GM23338 (cell line): ENCODE data around the gene ATG4C. TPM values are rescaled to one million over a fixed set of nuclear protein-coding genes. Genes with fewer than 3 reads are reported as not detected.

ENCODE experiments used
- ATAC-seq: fragments of 200-7000 bp; cut with Tn5 transposase; 3 replicates; pipeline ENCODE4 v1.9.1; 2020
- DNase-seq: peaks from one replicate; pipeline ENCODE4 v3.0.0-alpha.2; 2015; ENCODE audit warnings: low spot score
- H2AFZ ChIP-seq: fragments of 200-600 bp; sonication (generic); 2 replicates; pipeline ENCODE4 v1.8.0; 2016; ENCODE audit warnings: antibody characterized with exemption, mild to moderate bottlenecking, moderate library complexity
- H3F3A ChIP-seq: fragments of 200-600 bp; sonication (generic); replicated peaks from 2 replicates; pipeline ENCODE4 v1.8.0; 2017; ENCODE audit warnings: antibody characterized with exemption, mixed run types, low read depth
- H3K27ac ChIP-seq: fragments of 200-600 bp; sonication (generic); 2 replicates; pipeline ENCODE4 v1.6.1; 2016; ENCODE audit warnings: low read depth
- H3K27me3 ChIP-seq: fragments of 200-600 bp; sonication (generic); 2 replicates; pipeline ENCODE4 v1.8.0; 2016; ENCODE audit warnings: mild to moderate bottlenecking, mixed run types, moderate library complexity; ENCODE audit not compliant: insufficient read depth
- H3K36me3 ChIP-seq: fragments of 200-600 bp; sonication (generic); 2 replicates; pipeline ENCODE4 v1.8.0; 2016; ENCODE audit warnings: mild to moderate bottlenecking; ENCODE audit not compliant: insufficient read depth
- H3K4me1 ChIP-seq: fragments of 200-600 bp; sonication (generic); 2 replicates; pipeline ENCODE4 v1.8.0; 2016; ENCODE audit warnings: mild to moderate bottlenecking, moderate library complexity; ENCODE audit not compliant: insufficient read depth
- H3K4me2 ChIP-seq: fragments of 200-600 bp; sonication (generic); 2 replicates; pipeline ENCODE4 v1.7.1; 2017; ENCODE audit warnings: mixed run types
- H3K4me3 ChIP-seq: fragments of 200-600 bp; sonication (generic); 2 replicates; pipeline ENCODE4 v1.6.1; 2016; ENCODE audit warnings: mixed run types
- H3K79me2 ChIP-seq: fragments of 200-600 bp; sonication (generic); replicated peaks from 2 replicates; pipeline ENCODE4 v1.8.0; 2017; ENCODE audit warnings: mild to moderate bottlenecking; ENCODE audit not compliant: insufficient read depth
- H3K9me2 ChIP-seq: fragments of 200-600 bp; sonication (generic); 2 replicates; pipeline ENCODE4 v1.8.0; 2017; ENCODE audit not compliant: insufficient read depth
- H4K20me1 ChIP-seq: fragments of 200-600 bp; sonication (generic); replicated peaks from 2 replicates; pipeline ENCODE4 v1.8.0; 2017; ENCODE audit warnings: mild to moderate bottlenecking; ENCODE audit not compliant: insufficient read depth
- H3K27ac Mint-ChIP-seq: 2 replicates; pipeline ENCODE4 v1.8.0; 2020; ENCODE audit warnings: inconsistent platforms, mild to moderate bottlenecking, moderate library complexity, mixed read lengths
- H3K27me3 Mint-ChIP-seq: 3 replicates; pipeline ENCODE4 v1.8.0; 2022; ENCODE audit warnings: low read depth, mild to moderate bottlenecking, moderate library complexity, mixed read lengths, inconsistent platforms; ENCODE audit not compliant: insufficient read depth, poor library complexity
- H3K36me3 Mint-ChIP-seq: 3 replicates; pipeline ENCODE4 v1.8.0; 2021; ENCODE audit warnings: low read depth, mild to moderate bottlenecking, inconsistent platforms, moderate library complexity, mixed read lengths
- H3K4me1 Mint-ChIP-seq: 3 replicates; pipeline ENCODE4 v1.8.0; 2020; ENCODE audit warnings: mild to moderate bottlenecking, inconsistent platforms, mixed read lengths
- H3K4me3 Mint-ChIP-seq: 3 replicates; pipeline ENCODE4 v1.8.0; 2021; ENCODE audit warnings: moderate library complexity, mild to moderate bottlenecking, inconsistent platforms, mixed read lengths
- H3K9me3 Mint-ChIP-seq: 3 replicates; pipeline ENCODE4 v1.8.0; 2020; ENCODE audit warnings: moderate library complexity, mild to moderate bottlenecking, inconsistent platforms, mixed read lengths
- EZH2phosphoT487 ChIP-seq: fragments of 200-600 bp; sonication (generic); IDR thresholded peaks from one replicate; pipeline ENCODE4 v1.8.1; 2018; ENCODE audit warnings: antibody characterized with exemption; ENCODE audit not compliant: unreplicated experiment
- JUNB ChIP-seq: IDR thresholded peaks from one replicate; pipeline ENCODE4 v1.6.1; 2016; ENCODE audit warnings: antibody characterized with exemption; ENCODE audit not compliant: unreplicated experiment
- NANOG ChIP-seq: IDR thresholded peaks from 2 replicates; pipeline ENCODE4 v1.6.1; 2016; ENCODE audit warnings: antibody characterized with exemption, borderline replicate concordance
- POLR2AphosphoS5 ChIP-seq: IDR thresholded peaks from 2 replicates; pipeline ENCODE4 v1.6.1; 2016; ENCODE audit warnings: antibody characterized with exemption, low read depth
- ZNF331 ChIP-seq: fragments of 250-450 bp; sonication (Bioruptor Pico); IDR thresholded peaks from 2 replicates; pipeline ENCODE4 v1.5.0; 2020; ENCODE audit warnings: low read depth, mild to moderate bottlenecking, moderate library complexity
- polyA plus RNA-seq: library from polyadenylated mRNA; unstranded; fragments of >200 nt; fragmentation: Nextera tagmentation; extraction: Ambion mirVana; gene quantifications from 2 replicates; pipeline ENCODE4 v1.2.1, GENCODE V29; 2016
- total RNA-seq: library from RNA; depleted of rRNA; stranded (reverse); fragments of >200 nt; shearing (Covaris generic); gene quantifications from 2 replicates; pipeline ENCODE4 v1.2.3, GENCODE V29; 2014
- TF ChIP-seq, protein P1 (sequence below): fragments of 250-450 bp; sonication (Bioruptor Pico); IDR thresholded peaks from 2 replicates; pipeline ENCODE4 v1.5.0; 2020; ENCODE audit warnings: mild to moderate bottlenecking, moderate library complexity
- TF ChIP-seq, protein P2 (sequence below): IDR thresholded peaks from one replicate; pipeline ENCODE4 v1.6.1; 2018; ENCODE audit warnings: antibody characterized with exemption; ENCODE audit not compliant: unreplicated experiment

The ATG4C gene
- total and polyA plus RNA-seq, 2 experiments from 2014 or later, result 15.7 to 18.6 TPM

DNA sequence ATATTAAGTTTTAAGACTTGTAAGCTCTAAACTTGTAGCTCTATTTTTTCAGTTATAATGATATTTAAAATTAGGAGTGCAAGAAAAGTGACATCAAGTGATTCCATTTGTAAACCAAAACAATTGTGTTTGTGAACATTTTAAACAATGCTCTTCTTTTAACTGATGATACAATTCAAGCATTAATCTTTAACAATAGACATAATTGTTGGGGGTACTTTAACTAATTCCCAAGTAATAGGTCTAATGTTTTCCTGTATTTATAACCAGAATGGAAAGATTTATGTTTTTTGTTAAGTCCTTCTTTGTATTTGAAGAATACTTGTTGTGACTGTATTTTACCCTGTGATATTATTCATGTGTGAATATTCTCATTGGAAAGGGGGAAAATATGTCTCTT lies 6.8 kb downstream of the ATG4C start:
- no peaks in the 10 kb centered on the region for H3K36me3 Mint-ChIP-seq
- no peaks in the 10 kb centered on the region; the same call in 2 of the 3 replicates for H3K4me1 Mint-ChIP-seq

More for the DNA sequence above, 6.8 kb downstream of the ATG4C start:
- peaks cover 54% of the 10 kb centered on the region for H3K79me2 ChIP-seq
- TF ChIP-seq, protein P1, sequence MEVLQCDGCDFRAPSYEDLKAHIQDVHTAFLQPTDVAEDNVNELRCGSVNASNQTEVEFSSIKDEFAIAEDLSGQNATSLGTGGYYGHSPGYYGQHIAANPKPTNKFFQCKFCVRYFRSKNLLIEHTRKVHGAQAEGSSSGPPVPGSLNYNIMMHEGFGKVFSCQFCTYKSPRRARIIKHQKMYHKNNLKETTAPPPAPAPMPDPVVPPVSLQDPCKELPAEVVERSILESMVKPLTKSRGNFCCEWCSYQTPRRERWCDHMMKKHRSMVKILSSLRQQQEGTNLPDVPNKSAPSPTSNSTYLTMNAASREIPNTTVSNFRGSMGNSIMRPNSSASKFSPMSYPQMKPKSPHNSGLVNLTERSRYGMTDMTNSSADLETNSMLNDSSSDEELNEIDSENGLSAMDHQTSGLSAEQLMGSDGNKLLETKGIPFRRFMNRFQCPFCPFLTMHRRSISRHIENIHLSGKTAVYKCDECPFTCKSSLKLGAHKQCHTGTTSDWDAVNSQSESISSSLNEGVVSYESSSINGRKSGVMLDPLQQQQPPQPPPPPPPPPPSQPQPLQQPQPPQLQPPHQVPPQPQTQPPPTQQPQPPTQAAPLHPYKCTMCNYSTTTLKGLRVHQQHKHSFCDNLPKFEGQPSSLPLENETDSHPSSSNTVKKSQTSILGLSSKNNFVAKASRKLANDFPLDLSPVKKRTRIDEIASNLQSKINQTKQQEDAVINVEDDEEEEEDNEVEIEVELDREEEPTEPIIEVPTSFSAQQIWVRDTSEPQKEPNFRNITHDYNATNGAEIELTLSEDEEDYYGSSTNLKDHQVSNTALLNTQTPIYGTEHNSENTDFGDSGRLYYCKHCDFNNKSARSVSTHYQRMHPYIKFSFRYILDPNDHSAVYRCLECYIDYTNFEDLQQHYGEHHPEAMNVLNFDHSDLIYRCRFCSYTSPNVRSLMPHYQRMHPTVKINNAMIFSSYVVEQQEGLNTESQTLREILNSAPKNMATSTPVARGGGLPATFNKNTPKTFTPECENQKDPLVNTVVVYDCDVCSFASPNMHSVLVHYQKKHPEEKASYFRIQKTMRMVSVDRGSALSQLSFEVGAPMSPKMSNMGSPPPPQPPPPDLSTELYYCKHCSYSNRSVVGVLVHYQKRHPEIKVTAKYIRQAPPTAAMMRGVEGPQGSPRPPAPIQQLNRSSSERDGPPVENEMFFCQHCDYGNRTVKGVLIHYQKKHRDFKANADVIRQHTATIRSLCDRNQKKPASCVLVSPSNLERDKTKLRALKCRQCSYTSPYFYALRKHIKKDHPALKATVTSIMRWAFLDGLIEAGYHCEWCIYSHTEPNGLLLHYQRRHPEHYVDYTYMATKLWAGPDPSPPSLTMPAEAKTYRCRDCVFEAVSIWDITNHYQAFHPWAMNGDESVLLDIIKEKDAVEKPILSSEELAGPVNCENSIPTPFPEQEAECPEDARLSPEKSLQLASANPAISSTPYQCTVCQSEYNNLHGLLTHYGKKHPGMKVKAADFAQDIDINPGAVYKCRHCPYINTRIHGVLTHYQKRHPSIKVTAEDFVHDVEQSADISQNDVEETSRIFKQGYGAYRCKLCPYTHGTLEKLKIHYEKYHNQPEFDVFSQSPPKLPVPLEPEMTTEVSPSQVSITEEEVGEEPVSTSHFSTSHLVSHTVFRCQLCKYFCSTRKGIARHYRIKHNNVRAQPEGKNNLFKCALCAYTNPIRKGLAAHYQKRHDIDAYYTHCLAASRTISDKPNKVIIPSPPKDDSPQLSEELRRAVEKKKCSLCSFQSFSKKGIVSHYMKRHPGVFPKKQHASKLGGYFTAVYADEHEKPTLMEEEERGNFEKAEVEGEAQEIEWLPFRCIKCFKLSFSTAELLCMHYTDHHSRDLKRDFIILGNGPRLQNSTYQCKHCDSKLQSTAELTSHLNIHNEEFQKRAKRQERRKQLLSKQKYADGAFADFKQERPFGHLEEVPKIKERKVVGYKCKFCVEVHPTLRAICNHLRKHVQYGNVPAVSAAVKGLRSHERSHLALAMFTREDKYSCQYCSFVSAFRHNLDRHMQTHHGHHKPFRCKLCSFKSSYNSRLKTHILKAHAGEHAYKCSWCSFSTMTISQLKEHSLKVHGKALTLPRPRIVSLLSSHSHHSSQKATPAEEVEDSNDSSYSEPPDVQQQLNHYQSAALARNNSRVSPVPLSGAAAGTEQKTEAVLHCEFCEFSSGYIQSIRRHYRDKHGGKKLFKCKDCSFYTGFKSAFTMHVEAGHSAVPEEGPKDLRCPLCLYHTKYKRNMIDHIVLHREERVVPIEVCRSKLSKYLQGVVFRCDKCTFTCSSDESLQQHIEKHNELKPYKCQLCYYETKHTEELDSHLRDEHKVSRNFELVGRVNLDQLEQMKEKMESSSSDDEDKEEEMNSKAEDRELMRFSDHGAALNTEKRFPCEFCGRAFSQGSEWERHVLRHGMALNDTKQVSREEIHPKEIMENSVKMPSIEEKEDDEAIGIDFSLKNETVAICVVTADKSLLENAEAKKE, result no peak
- TF ChIP-seq POLR2AphosphoS5 (no peak), NANOG (no peak), ZNF331 (CRISPR knock-in tag) (no peak), JUNB (no peak), EZH2phosphoT487 (no peak)
- TF ChIP-seq, protein P2, sequence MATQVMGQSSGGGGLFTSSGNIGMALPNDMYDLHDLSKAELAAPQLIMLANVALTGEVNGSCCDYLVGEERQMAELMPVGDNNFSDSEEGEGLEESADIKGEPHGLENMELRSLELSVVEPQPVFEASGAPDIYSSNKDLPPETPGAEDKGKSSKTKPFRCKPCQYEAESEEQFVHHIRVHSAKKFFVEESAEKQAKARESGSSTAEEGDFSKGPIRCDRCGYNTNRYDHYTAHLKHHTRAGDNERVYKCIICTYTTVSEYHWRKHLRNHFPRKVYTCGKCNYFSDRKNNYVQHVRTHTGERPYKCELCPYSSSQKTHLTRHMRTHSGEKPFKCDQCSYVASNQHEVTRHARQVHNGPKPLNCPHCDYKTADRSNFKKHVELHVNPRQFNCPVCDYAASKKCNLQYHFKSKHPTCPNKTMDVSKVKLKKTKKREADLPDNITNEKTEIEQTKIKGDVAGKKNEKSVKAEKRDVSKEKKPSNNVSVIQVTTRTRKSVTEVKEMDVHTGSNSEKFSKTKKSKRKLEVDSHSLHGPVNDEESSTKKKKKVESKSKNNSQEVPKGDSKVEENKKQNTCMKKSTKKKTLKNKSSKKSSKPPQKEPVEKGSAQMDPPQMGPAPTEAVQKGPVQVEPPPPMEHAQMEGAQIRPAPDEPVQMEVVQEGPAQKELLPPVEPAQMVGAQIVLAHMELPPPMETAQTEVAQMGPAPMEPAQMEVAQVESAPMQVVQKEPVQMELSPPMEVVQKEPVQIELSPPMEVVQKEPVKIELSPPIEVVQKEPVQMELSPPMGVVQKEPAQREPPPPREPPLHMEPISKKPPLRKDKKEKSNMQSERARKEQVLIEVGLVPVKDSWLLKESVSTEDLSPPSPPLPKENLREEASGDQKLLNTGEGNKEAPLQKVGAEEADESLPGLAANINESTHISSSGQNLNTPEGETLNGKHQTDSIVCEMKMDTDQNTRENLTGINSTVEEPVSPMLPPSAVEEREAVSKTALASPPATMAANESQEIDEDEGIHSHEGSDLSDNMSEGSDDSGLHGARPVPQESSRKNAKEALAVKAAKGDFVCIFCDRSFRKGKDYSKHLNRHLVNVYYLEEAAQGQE, result no peak
- no peak overlapping the region for H3K4me3 Mint-ChIP-seq
- no peak overlapping the region for H3K4me2 ChIP-seq
- no peaks in the 10 kb centered on the region for H3K4me1 ChIP-seq
- no peak overlapping the region for H2AFZ ChIP-seq
- no peaks in the 10 kb centered on the region for H3K27me3 ChIP-seq
- H3K27ac ChIP-seq, result no peak overlapping the region
- no peak overlapping the region for H3K4me3 ChIP-seq
- no peaks in the 10 kb centered on the region for H3F3A ChIP-seq
- no peak overlapping the region for H3K27ac Mint-ChIP-seq
- H4K20me1 ChIP-seq, result peaks cover 3% of the 10 kb centered on the region; the same call in 1 of the 2 replicates
- no peaks in the 10 kb centered on the region for H3K27me3 Mint-ChIP-seq
- ATAC-seq (no peak), DNase-seq (no peak)
- H3K9me3 Mint-ChIP-seq, result no peaks in the 10 kb centered on the region
- no peaks in the 10 kb centered on the region for H3K9me2 ChIP-seq
- no peaks in the 10 kb centered on the region for H3K36me3 ChIP-seq
